HG02938 (cell line): Measurements from ENCODE around the gene AMZ1.
"Not testable (repeated sequence)": the region's sequence is repeated elsewhere in the genome, so short reads cannot be mapped to it uniquely, and the experiment has no call there.

Experiments
- ATAC-seq: cut with Tn5 transposase; IDR thresholded peaks from one replicate; pipeline ENCODE4 v1.9.1; 2021; ENCODE audit warnings: mild to moderate bottlenecking, moderate library complexity; ENCODE audit not compliant: unreplicated experiment

AMZ1 gene

GRCh38 chr7:2737771-2738540 lies 50.0 kb downstream of the AMZ1 start:
- no peak for ATAC-seq

- ATAC-seq = no peak
These were observed 51.0 kb downstream of the AMZ1 start for GRCh38 chr7:2738766-2739549.

GRCh38 chr7:2743523-2744185 lies 55.7 kb downstream of the AMZ1 start:
- not testable (repeated sequence) for ATAC-seq

GRCh38 chr7:2748684-2749083 lies 60.7 kb downstream of the AMZ1 start:
- ATAC-seq = not testable (repeated sequence)

GRCh38 chr7:2750004-2750407 lies 62.0 kb downstream of the AMZ1 start:
- ATAC-seq = no peak

- no peak for ATAC-seq
These were observed 63.1 kb downstream of the AMZ1 start for GRCh38 chr7:2751086-2751485.

- ATAC-seq = no peak
These were observed 65.1 kb downstream of the AMZ1 start for GRCh38 chr7:2753148-2753547.

GRCh38 chr7:2754086-2754485 lies 66.1 kb downstream of the AMZ1 start:
- no peak for ATAC-seq

- no peak for ATAC-seq
These were observed 66.9 kb downstream of the AMZ1 start for GRCh38 chr7:2754912-2755311.

- ATAC-seq = no peak
These were observed 67.5 kb downstream of the AMZ1 start for GRCh38 chr7:2755531-2755930.

- ATAC-seq = no peak
These were observed 69.4 kb downstream of the AMZ1 start for GRCh38 chr7:2757361-2757903.

- ATAC-seq = peak; percentile 80
These were observed 70.1 kb downstream of the AMZ1 start for GRCh38 chr7:2757904-2758672.

GRCh38 chr7:2758673-2759616 lies 70.9 kb downstream of the AMZ1 start:
- no peak for ATAC-seq

- ATAC-seq = no peak
These were observed 71.7 kb downstream of the AMZ1 start for GRCh38 chr7:2759736-2760097.

- ATAC-seq = no peak
These were observed 72.3 kb downstream of the AMZ1 start for GRCh38 chr7:2760098-2760889.

- ATAC-seq = no peak
These were observed 73.2 kb downstream of the AMZ1 start for GRCh38 chr7:2761131-2761624.

GRCh38 chr7:2761801-2762497 lies 73.9 kb downstream of the AMZ1 start:
- no peak for ATAC-seq

GRCh38 chr7:2763597-2763996 lies 75.6 kb downstream of the AMZ1 start:
- no peak for ATAC-seq
